IMR-90 (cell line): ENCODE measurements around the gene FRMD4B. TPM values are rescaled to one million over a fixed set of nuclear protein-coding genes. Genes with fewer than 3 reads are reported as not detected.
A peak's percentile ranks its signal among the peaks of the same experiment; 100 is the strongest.

ENCODE experiments used
- ATAC-seq: fragments of 200-7000 bp; cut with Tn5 transposase; 2 replicates; pipeline ENCODE4 v1.9.1; 2020; ENCODE audit warnings: low read depth, mild to moderate bottlenecking, moderate library complexity
- BruUV-seq: library from RNA; stranded (reverse); fragments of 400-500 nt; replicated peaks from 2 replicates; lab custom pipeline; 2021; lab: Mats Ljungman, UMichigan
- CTCF ChIA-PET: fragments of 300-600 bp; formaldehyde crosslinking; extraction: SDS; loops from one replicate; lab custom pipeline; 2021; ENCODE audit warnings: antibody characterized with exemption; lab: Yijun Ruan, JAX
- POLR2A ChIA-PET: fragments of 300-600 bp; sonication (Branson Sonifier 250); formaldehyde crosslinking; loops from one replicate; lab custom pipeline; 2022; ENCODE audit warnings: antibody characterized with exemption; ENCODE audit not compliant: unreplicated experiment; lab: Charles Lee
- DNase-seq: peaks from one replicate; pipeline ENCODE4 v3.0.0; 2013
- H2AFZ ChIP-seq: replicated peaks from 2 replicates; pipeline ENCODE3; 2013; ENCODE audit warnings: low read length, mild to moderate bottlenecking; ENCODE audit not compliant: poor library complexity
- H2AK5ac ChIP-seq: 2 replicates; pipeline ENCODE4 v1.6.1; 2013; ENCODE audit warnings: low read depth, low read length, inconsistent platforms
- H2AK9ac ChIP-seq: replicated peaks from 2 replicates; pipeline ENCODE3; 2013; ENCODE audit warnings: mild to moderate bottlenecking, low read depth, low read length, moderate library complexity; ENCODE audit not compliant: poor library complexity
- H2BK120ac ChIP-seq: 2 replicates; pipeline ENCODE4 v1.6.1; 2013; ENCODE audit warnings: low read depth, low read length, inconsistent platforms
- H2BK15ac ChIP-seq: 3 replicates; pipeline ENCODE4 v1.6.1; 2013; ENCODE audit warnings: low read depth, low read length, inconsistent platforms
- H2BK20ac ChIP-seq: 2 replicates; pipeline ENCODE4 v1.6.1; 2013; ENCODE audit warnings: low read depth, mild to moderate bottlenecking, inconsistent platforms, low read length, moderate library complexity
- H2BK5ac ChIP-seq: 2 replicates; pipeline ENCODE4 v1.6.1; 2013; ENCODE audit warnings: mild to moderate bottlenecking, low read depth, low read length, inconsistent platforms; ENCODE audit not compliant: poor library complexity, severe bottlenecking
- H3K14ac ChIP-seq: replicated peaks from 2 replicates; pipeline ENCODE4 v1.6.1; 2013; ENCODE audit warnings: low read depth, low read length, inconsistent platforms
- H3K18ac ChIP-seq: 2 replicates; pipeline ENCODE4 v1.6.1; 2013; ENCODE audit warnings: low read depth, low read length, control low read depth
- H3K23ac ChIP-seq: 2 replicates; pipeline ENCODE4 v1.6.1; 2013; ENCODE audit warnings: low read depth, low read length, inconsistent platforms
- H3K27ac ChIP-seq: 2 replicates; pipeline ENCODE4 v1.5.1; 2013; ENCODE audit warnings: mild to moderate bottlenecking, control low read depth, low read length; ENCODE audit not compliant: insufficient read depth
- H3K27me3 ChIP-seq: 2 replicates; pipeline ENCODE4 v1.6.1; 2013; ENCODE audit warnings: low read length; ENCODE audit not compliant: control insufficient read depth, insufficient read depth
- H3K36me3 ChIP-seq: 2 replicates; pipeline ENCODE4 v1.6.1; 2013; ENCODE audit warnings: low read length, mixed read lengths; ENCODE audit not compliant: control insufficient read depth, insufficient read depth
- H3K4ac ChIP-seq: 2 replicates; pipeline ENCODE4 v1.6.1; 2013; ENCODE audit warnings: low read depth, low read length, inconsistent platforms
- H3K4me1 ChIP-seq: 2 replicates; pipeline ENCODE4 v1.6.1; 2013; ENCODE audit warnings: low read length, mixed read lengths; ENCODE audit not compliant: control insufficient read depth, insufficient read depth
- H3K4me2 ChIP-seq: 2 replicates; pipeline ENCODE4 v1.6.1; 2013; ENCODE audit warnings: low read depth, mild to moderate bottlenecking, control low read depth, low read length, moderate library complexity
- H3K4me3 ChIP-seq: 2 replicates; pipeline ENCODE4 v1.5.1; 2013; ENCODE audit warnings: low read depth, mild to moderate bottlenecking, control low read depth, low read length, moderate library complexity; ENCODE audit not compliant: insufficient read depth
- H3K56ac ChIP-seq: 2 replicates; pipeline ENCODE4 v1.6.1; 2013; ENCODE audit warnings: low read length, inconsistent platforms; ENCODE audit not compliant: insufficient read depth; ENCODE audit errors: extremely low read depth
- H3K79me1 ChIP-seq, 2 experiments: 2 replicates each; pipeline ENCODE4 v1.6.1; 2013; ENCODE audit warnings: low read length in 2 of 2, inconsistent platforms in 1 of 2, low read depth in 1 of 2
- H3K9ac ChIP-seq: 2 replicates; pipeline ENCODE4 v1.6.1; 2013; ENCODE audit warnings: low read depth, low read length, control low read depth
- H3K9me1 ChIP-seq: 2 replicates; pipeline ENCODE4 v1.6.1; 2013; ENCODE audit warnings: low read length, inconsistent platforms; ENCODE audit not compliant: insufficient read depth
- H3K9me3 ChIP-seq: 2 replicates; pipeline ENCODE4 v1.6.1; 2013; ENCODE audit warnings: low read length; ENCODE audit not compliant: control insufficient read depth, insufficient read depth
- H4K20me1 ChIP-seq: 2 replicates; pipeline ENCODE4 v1.6.1; 2013; ENCODE audit warnings: low read length, inconsistent platforms; ENCODE audit not compliant: insufficient read depth
- H4K5ac ChIP-seq: 2 replicates; pipeline ENCODE4 v1.6.1; 2013; ENCODE audit warnings: mild to moderate bottlenecking, low read depth, low read length, control low read depth
- H4K8ac ChIP-seq, 2 experiments: 2 replicates each; pipeline ENCODE4 v1.6.1; 2013; ENCODE audit warnings: low read depth in 2 of 2, low read length in 2 of 2, control low read depth in 1 of 2, inconsistent platforms in 1 of 2
- H4K91ac ChIP-seq: 2 replicates; pipeline ENCODE4 v1.6.1; 2013; ENCODE audit warnings: low read depth, low read length, inconsistent platforms; ENCODE audit not compliant: insufficient read depth
- BHLHE40 ChIP-seq: fragments of 150-350 bp; IDR thresholded peaks from 2 replicates; pipeline ENCODE4 v1.6.1; 2016; ENCODE audit warnings: mild to moderate bottlenecking, low read depth, low read length
- CEBPB ChIP-seq: IDR thresholded peaks from 2 replicates; pipeline ENCODE4 v1.6.1; 2012; ENCODE audit warnings: low read depth, low read length, improper control_type of control experiment
- CHD1 ChIP-seq: IDR thresholded peaks from 2 replicates; pipeline ENCODE4 v1.6.1; 2012; ENCODE audit warnings: low read depth, low read length, improper control_type of control experiment
- CTCF ChIP-seq: conservative IDR thresholded peaks from 2 replicates; pipeline ENCODE4 v1.5.1; 2012; ENCODE audit warnings: mild to moderate bottlenecking, low read depth, low read length, improper control_type of control experiment
- ELK1 ChIP-seq: fragments of 150-350 bp; IDR thresholded peaks from 2 replicates; pipeline ENCODE4 v1.6.1; 2016; ENCODE audit warnings: low read depth, mild to moderate bottlenecking, low read length, moderate library complexity, borderline replicate concordance
- FOS ChIP-seq: fragments of 150-350 bp; IDR thresholded peaks from 2 replicates; pipeline ENCODE4 v1.6.1; 2016; ENCODE audit warnings: low read depth, low read length
- MAFK ChIP-seq: IDR thresholded peaks from 2 replicates; pipeline ENCODE4 v1.6.1; 2012; ENCODE audit warnings: low read depth, low read length, improper control_type of control experiment
- MAZ ChIP-seq: IDR thresholded peaks from 2 replicates; pipeline ENCODE4 v1.6.1; 2012; ENCODE audit warnings: low read depth, mild to moderate bottlenecking, low read length, improper control_type of control experiment, moderate library complexity, borderline replicate concordance
- MXI1 ChIP-seq: IDR thresholded peaks from 2 replicates; pipeline ENCODE4 v1.6.1; 2012; ENCODE audit warnings: low read depth, mild to moderate bottlenecking, low read length, moderate library complexity, borderline replicate concordance
- NFE2L2 ChIP-seq: fragments of 150-350 bp; IDR thresholded peaks from 2 replicates; pipeline ENCODE4 v1.6.1; 2016; ENCODE audit warnings: low read depth, mild to moderate bottlenecking, low read length
- POLR2A ChIP-seq: IDR thresholded peaks from 2 replicates; pipeline ENCODE4 v1.6.1; 2012; ENCODE audit warnings: mild to moderate bottlenecking, low read depth, low read length
- RAD21 ChIP-seq: IDR thresholded peaks from 2 replicates; pipeline ENCODE4 v1.6.1; 2012; ENCODE audit warnings: low read length, improper control_type of control experiment
- RCOR1 ChIP-seq: IDR thresholded peaks from 2 replicates; pipeline ENCODE4 v1.6.1; 2012; ENCODE audit warnings: mild to moderate bottlenecking, low read length, improper control_type of control experiment; ENCODE audit not compliant: insufficient replicate concordance
- RFX5 ChIP-seq: IDR thresholded peaks from 2 replicates; pipeline ENCODE4 v1.8.0; 2012; ENCODE audit warnings: low read depth, mild to moderate bottlenecking, low read length, moderate library complexity
- SMC3 ChIP-seq: fragments of 150-350 bp; IDR thresholded peaks from 2 replicates; pipeline ENCODE4 v1.6.1; 2016; ENCODE audit warnings: low read depth, mild to moderate bottlenecking, antibody characterized with exemption, low read length, moderate library complexity
- USF2 ChIP-seq: fragments of 150-350 bp; IDR thresholded peaks from 2 replicates; pipeline ENCODE4 v1.6.1; 2017; ENCODE audit warnings: mild to moderate bottlenecking, antibody characterized with exemption, low read length, low read depth
- WGBS, 2 experiments: methylation state at CpG; one replicate each; pipeline versions ENCODE4 v1.1.5 to v1.1.7; 2013; ENCODE audit warnings: missing lambda C conversion rate in 2 of 2; ENCODE audit not compliant: insufficient read length in 1 of 2; ENCODE audit errors: extremely low coverage in 2 of 2; 5-methylcytosine and 5-hydroxymethylcytosine counted together
- dilution Hi-C: fragments of 300-500 bp; cut with HindIII; formaldehyde crosslinking; loops from one replicate; pipeline ENCODE4 v1.14.3; 2018; ENCODE audit warnings: low sequenced_read_pairs; ENCODE audit not compliant: unreplicated experiment
- in situ Hi-C: fragments of 300-500 bp; cut with MboI; formaldehyde crosslinking; loops from 3 replicates; pipeline ENCODE4 v1.14.3; 2019; ENCODE audit warnings: low sequenced_read_pairs, inconsistent platforms, mixed read lengths
- intact Hi-C: fragments of 100-400 bp; cut with micrococcal nuclease; formaldehyde crosslinking; loops from 2 replicates; pipeline ENCODE4 v1.10.0; 2022
- polyA plus RNA-seq, 3 experiments: library from polyadenylated mRNA; depleted of rRNA; stranded (reverse); fragments of >200 nt; gene quantifications; 2 replicates each; pipeline ENCODE4 v1.2.3, GENCODE V29; 2012; ENCODE audit warnings: low replicate concordance in 1 of 3
- total RNA-seq: library from RNA; depleted of rRNA; stranded (reverse); fragments of >200 nt; gene quantifications from 2 replicates; pipeline ENCODE4 v1.2.3, GENCODE V29; 2012

Gene FRMD4B
- total and polyA plus RNA-seq, 2 of the 4 experiments (the other 2 are of a cell fraction): 0.14 to 0.36 TPM

- H4K20me1 ChIP-seq: no peaks in the 10 kb centered on the region
- ChIA-PET POLR2A (no interaction called here), CTCF (interaction anchor here (0.6 kb wide), 1 partner anchor 73 kb away, joined by 6 read pairs; no protein-coding TSS in a partner anchor)
- H3K4me3 ChIP-seq: no peak overlapping the region
- TF ChIP-seq CEBPB (no peak), RCOR1 (no peak), RFX5 (no peak), POLR2A (no peak), NFE2L2 (no peak), SMC3 (no peak), RAD21 (no peak), BHLHE40 (no peak), FOS (no peak), CHD1 (no peak), MAZ (no peak), MXI1 (no peak), CTCF (no peak), USF2 (no peak), MAFK (no peak), ELK1 (no peak)
- no peak overlapping the region for H2AK5ac ChIP-seq
- H2BK120ac ChIP-seq: no peak overlapping the region
- no peaks in the 10 kb centered on the region for H3K9me1 ChIP-seq
- H3K36me3 ChIP-seq: no peaks in the 10 kb centered on the region
- BruUV-seq: no TSS peak
- no peaks in the 10 kb centered on the region; the same call in 1 of the 2 replicates for H3K27me3 ChIP-seq
- dilution Hi-C loops: no loop called here
- no peak overlapping the region for H4K5ac ChIP-seq
- DNase-seq: no peak
- H4K91ac ChIP-seq: no peak overlapping the region
- no peak overlapping the region for H3K4ac ChIP-seq
- no peak overlapping the region for H3K4me2 ChIP-seq
- intact Hi-C loops: no loop called here
- no peak overlapping the region for H3K14ac ChIP-seq
- no peak overlapping the region for H3K27ac ChIP-seq
- no peak overlapping the region for H3K18ac ChIP-seq
- no peak overlapping the region for H3K56ac ChIP-seq
- H4K8ac ChIP-seq: no peak overlapping the region
- no peaks in the 10 kb centered on the region for H3K79me1 ChIP-seq
- no peaks in the 10 kb centered on the region for H3K4me1 ChIP-seq
- no peak overlapping the region for H3K23ac ChIP-seq
- no CpG with 5 or more reads among the region's 3 CpGs for WGBS, 2 experiments
- no peak overlapping the region for H2BK20ac ChIP-seq
- no peak overlapping the region for H2BK15ac ChIP-seq
- no peak overlapping the region for H3K9ac ChIP-seq
- ATAC-seq: no peak
- no peak overlapping the region for H2BK5ac ChIP-seq
- no peak overlapping the region for H2AK9ac ChIP-seq
- in situ Hi-C loops: no loop called here
- H2AFZ ChIP-seq: peak overlapping the region; percentile 33
- H3K9me3 ChIP-seq: no peaks in the 10 kb centered on the region
These were observed 8.6 kb downstream of the FRMD4B start for GRCh38 chr3:69377262-69377661.
